Hepatocyte (in vitro differentiated cells): ENCODE data around the gene ATF6. TPM values are rescaled to one million over a fixed set of nuclear protein-coding genes. Genes with fewer than 3 reads are reported as not detected.

Experiments used
- DNase-seq: peaks from one replicate; pipeline ENCODE4 v3.0.0-alpha.2; 2016; ENCODE audit warnings: low spot score
- H2AFZ ChIP-seq: fragments of 200-600 bp; sonication (generic); 2 replicates; pipeline ENCODE4 v1.6.0; 2016; ENCODE audit warnings: antibody characterized with exemption, mild to moderate bottlenecking
- H3K27ac ChIP-seq: fragments of 200-600 bp; sonication (generic); 2 replicates; pipeline ENCODE4 v1.5.1; 2016; ENCODE audit warnings: mild to moderate bottlenecking
- H3K27me3 ChIP-seq: fragments of 200-600 bp; sonication (generic); 2 replicates; pipeline ENCODE4 v1.6.1; 2016
- H3K36me3 ChIP-seq: fragments of 200-600 bp; sonication (generic); replicated peaks from 2 replicates; pipeline ENCODE4 v1.5.1; 2016; ENCODE audit warnings: low read depth; ENCODE audit not compliant: insufficient read depth
- H3K4me1 ChIP-seq: fragments of 200-600 bp; sonication (generic); 2 replicates; pipeline ENCODE4 v1.5.1; 2016; ENCODE audit warnings: mild to moderate bottlenecking, moderate library complexity; ENCODE audit not compliant: insufficient read depth
- H3K4me2 ChIP-seq: fragments of 200-600 bp; sonication (generic); 2 replicates; pipeline ENCODE4 v1.6.0; 2016
- H3K4me3 ChIP-seq: fragments of 200-600 bp; sonication (generic); 2 replicates; pipeline ENCODE4 v1.5.1; 2016; ENCODE audit warnings: mild to moderate bottlenecking
- H3K79me2 ChIP-seq: fragments of 200-600 bp; sonication (generic); 2 replicates; pipeline ENCODE4 v1.6.0; 2017; ENCODE audit warnings: mild to moderate bottlenecking
- H3K9me2 ChIP-seq: fragments of 200-600 bp; sonication (generic); replicated peaks from 2 replicates; pipeline ENCODE4 v1.6.0; 2017; ENCODE audit warnings: mild to moderate bottlenecking; ENCODE audit not compliant: insufficient read depth
- H3K9me3 ChIP-seq: fragments of 200-600 bp; sonication (generic); 2 replicates; pipeline ENCODE4 v1.5.1; 2016; ENCODE audit warnings: low read depth, mild to moderate bottlenecking
- H4K20me1 ChIP-seq: fragments of 200-600 bp; sonication (generic); 2 replicates; pipeline ENCODE4 v1.6.0; 2016; ENCODE audit warnings: mild to moderate bottlenecking; ENCODE audit not compliant: insufficient read depth, poor library complexity, severe bottlenecking
- EZH2 ChIP-seq: fragments of 200-600 bp; sonication (generic); IDR thresholded peaks from 2 replicates; pipeline ENCODE4 v1.6.1; 2016; ENCODE audit warnings: antibody characterized with exemption, mild to moderate bottlenecking, borderline replicate concordance
- EZH2phosphoT487 ChIP-seq: fragments of 200-600 bp; sonication (generic); IDR thresholded peaks from one replicate; pipeline ENCODE4 v1.6.1; 2018; ENCODE audit warnings: antibody characterized with exemption, mild to moderate bottlenecking, low read depth, moderate library complexity; ENCODE audit not compliant: unreplicated experiment, severe bottlenecking
- WGBS: methylation state at CpG from one replicate; pipeline ENCODE4 v1.1.6; 2016; ENCODE audit warnings: low lambda C conversion rate; ENCODE audit errors: missing lambda C conversion rate; 5-methylcytosine and 5-hydroxymethylcytosine counted together
- polyA plus RNA-seq: library from polyadenylated mRNA; unstranded; fragments of >200 nt; fragmentation: Nextera tagmentation; extraction: Ambion mirVana; gene quantifications from 2 replicates; pipeline ENCODE4 v1.2.1, GENCODE V29; 2016
- total RNA-seq: library from RNA; depleted of rRNA; stranded (reverse); fragments of >200 nt; gene quantifications from 2 replicates; pipeline ENCODE4 v1.2.3, GENCODE V29; 2014
- TF ChIP-seq, protein P1 (sequence below): fragments of 200-600 bp; sonication (generic); IDR thresholded peaks from 2 replicates; pipeline ENCODE4 v1.5.1; 2016; ENCODE audit warnings: antibody characterized with exemption, mild to moderate bottlenecking; ENCODE audit not compliant: poor library complexity

Gene ATF6
- total and polyA plus RNA-seq, 2 experiments from 2014 or later: 15.3 to 29.8 TPM

DNA sequence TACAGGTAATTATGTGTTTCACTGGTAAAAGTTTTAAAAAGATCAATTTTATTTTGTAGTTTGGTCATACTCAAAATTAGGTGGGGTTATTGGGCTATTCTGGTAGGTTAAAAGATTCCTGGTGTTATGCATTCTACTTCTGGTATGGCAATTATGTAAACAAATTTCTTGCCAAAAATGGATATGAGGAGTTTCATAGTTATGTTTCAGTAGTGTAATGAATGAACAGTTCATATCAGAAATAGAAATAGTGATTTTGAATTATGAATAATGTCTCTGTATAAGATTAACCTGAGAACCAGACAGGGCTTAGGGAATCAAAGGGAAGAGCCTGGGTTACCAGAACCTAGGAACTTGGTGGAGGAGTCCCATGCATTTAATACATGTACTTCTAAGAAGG lies 15.9 kb downstream of the ATF6 start:
- Histone ChIP-seq H3K4me1 (no peaks in the 10 kb centered on the region), H3K36me3 (no peaks in the 10 kb centered on the region), H3K4me2 (no peak overlapping the region), H3K27me3 (no peaks in the 10 kb centered on the region), H4K20me1 (no peaks in the 10 kb centered on the region), H3K79me2 (peaks cover 14% of the 10 kb centered on the region), H2AFZ (no peak overlapping the region), H3K4me3 (no peak overlapping the region), H3K9me2 (no peaks in the 10 kb centered on the region), H3K27ac (no peak overlapping the region), H3K9me3 (no peaks in the 10 kb centered on the region)
- DNase-seq: no peak
- TF ChIP-seq, protein P1, sequence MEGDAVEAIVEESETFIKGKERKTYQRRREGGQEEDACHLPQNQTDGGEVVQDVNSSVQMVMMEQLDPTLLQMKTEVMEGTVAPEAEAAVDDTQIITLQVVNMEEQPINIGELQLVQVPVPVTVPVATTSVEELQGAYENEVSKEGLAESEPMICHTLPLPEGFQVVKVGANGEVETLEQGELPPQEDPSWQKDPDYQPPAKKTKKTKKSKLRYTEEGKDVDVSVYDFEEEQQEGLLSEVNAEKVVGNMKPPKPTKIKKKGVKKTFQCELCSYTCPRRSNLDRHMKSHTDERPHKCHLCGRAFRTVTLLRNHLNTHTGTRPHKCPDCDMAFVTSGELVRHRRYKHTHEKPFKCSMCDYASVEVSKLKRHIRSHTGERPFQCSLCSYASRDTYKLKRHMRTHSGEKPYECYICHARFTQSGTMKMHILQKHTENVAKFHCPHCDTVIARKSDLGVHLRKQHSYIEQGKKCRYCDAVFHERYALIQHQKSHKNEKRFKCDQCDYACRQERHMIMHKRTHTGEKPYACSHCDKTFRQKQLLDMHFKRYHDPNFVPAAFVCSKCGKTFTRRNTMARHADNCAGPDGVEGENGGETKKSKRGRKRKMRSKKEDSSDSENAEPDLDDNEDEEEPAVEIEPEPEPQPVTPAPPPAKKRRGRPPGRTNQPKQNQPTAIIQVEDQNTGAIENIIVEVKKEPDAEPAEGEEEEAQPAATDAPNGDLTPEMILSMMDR: no peak
- TF ChIP-seq EZH2phosphoT487: no peak
- TF ChIP-seq EZH2: no peak

DNA sequence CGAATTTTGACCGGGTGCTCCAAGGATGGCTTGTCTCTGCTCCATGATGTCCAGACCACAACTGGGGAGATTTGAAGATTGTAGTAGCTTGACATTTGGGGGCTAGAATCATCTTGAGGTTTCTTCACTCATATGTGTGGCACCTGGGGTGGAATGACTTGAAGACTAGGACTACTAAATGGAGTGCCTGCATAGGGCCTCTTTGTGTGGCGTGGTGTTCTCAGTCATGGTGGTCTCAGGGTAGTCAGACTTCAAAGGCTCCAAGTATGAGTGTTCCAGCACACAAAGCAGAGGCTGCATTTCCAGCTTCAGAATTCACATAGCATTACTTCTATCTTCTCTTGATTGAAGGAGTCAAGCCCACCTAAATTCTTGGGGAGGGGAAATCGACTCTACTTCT lies 16.8 kb downstream of the ATF6 start:
- no peaks in the 10 kb centered on the region for H3K4me1 ChIP-seq
- no peak overlapping the region for H3K27ac ChIP-seq
- H3K9me3 ChIP-seq: no peaks in the 10 kb centered on the region
- TF ChIP-seq EZH2phosphoT487 (no peak), EZH2 (no peak)
- TF ChIP-seq, protein P1: no peak
- no peak overlapping the region for H2AFZ ChIP-seq
- DNase-seq: no peak
- H3K4me3 ChIP-seq: no peak overlapping the region
- no peaks in the 10 kb centered on the region for H3K27me3 ChIP-seq
- peaks cover 8% of the 10 kb centered on the region for H3K79me2 ChIP-seq
- no peaks in the 10 kb centered on the region for H4K20me1 ChIP-seq
- no peak overlapping the region for H3K4me2 ChIP-seq
- 92% methylated on average over 4 of the region's 4 CpGs for WGBS
- no peaks in the 10 kb centered on the region for H3K9me2 ChIP-seq
- H3K36me3 ChIP-seq: no peaks in the 10 kb centered on the region

DNA sequence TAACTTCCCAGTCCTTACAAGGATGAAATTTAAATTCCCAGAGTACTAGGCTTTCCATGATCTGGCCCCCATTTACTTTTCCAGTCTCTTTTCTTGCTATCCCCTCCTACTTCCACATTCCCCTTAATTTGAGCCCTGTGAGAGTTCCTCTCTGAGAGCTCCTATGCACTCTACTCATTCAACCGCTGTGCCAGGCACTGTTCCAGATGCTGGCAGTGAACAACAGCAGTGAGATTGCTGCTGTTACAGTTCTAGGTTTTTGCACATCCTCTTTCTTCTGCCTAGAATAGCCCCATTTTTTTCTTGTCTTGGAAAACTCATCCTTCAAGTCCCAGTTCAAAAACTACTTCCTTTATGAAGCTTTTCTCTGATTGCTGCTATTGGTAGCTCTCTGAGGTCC lies 18.8 kb downstream of the ATF6 start:
- Histone ChIP-seq H3K79me2 (no peaks in the 10 kb centered on the region), H3K27ac (no peak overlapping the region), H3K9me3 (no peaks in the 10 kb centered on the region), H2AFZ (no peak overlapping the region), H3K9me2 (no peaks in the 10 kb centered on the region), H3K27me3 (no peaks in the 10 kb centered on the region), H3K4me1 (no peaks in the 10 kb centered on the region), H3K4me3 (no peak overlapping the region), H3K36me3 (no peaks in the 10 kb centered on the region), H4K20me1 (no peaks in the 10 kb centered on the region), H3K4me2 (no peak overlapping the region)
- DNase-seq: no peak
- 93% methylated on average over 1 of the region's 1 CpG for WGBS
- TF ChIP-seq, protein P1: no peak
- TF ChIP-seq EZH2 (no peak), EZH2phosphoT487 (no peak)

DNA sequence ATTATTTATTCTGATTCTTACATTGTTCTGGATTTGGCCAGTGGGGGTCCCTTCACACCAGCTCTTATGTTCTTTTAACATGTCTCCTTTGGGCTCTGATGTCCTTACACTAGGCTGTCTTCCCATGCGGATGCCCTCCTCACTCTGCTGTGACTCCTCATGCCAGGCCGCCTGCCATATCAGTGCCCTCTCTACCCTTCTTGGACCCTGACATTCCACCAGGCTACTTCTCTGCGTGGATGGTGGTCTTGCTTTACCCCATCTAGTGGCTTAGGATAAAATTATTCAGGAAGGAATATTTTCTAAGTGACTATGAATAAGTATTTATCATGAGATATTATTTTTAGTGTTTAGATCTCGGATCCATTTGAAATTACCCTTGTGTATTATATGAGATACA lies 21.2 kb downstream of the ATF6 start:
- H3K36me3 ChIP-seq: no peaks in the 10 kb centered on the region
- H3K4me2 ChIP-seq: no peak overlapping the region
- H3K9me2 ChIP-seq: no peaks in the 10 kb centered on the region
- no peak for DNase-seq
- H3K9me3 ChIP-seq: no peaks in the 10 kb centered on the region
- H3K4me3 ChIP-seq: no peak overlapping the region
- no peak overlapping the region for H2AFZ ChIP-seq
- no peaks in the 10 kb centered on the region for H4K20me1 ChIP-seq
- TF ChIP-seq EZH2 (no peak), EZH2phosphoT487 (no peak)
- TF ChIP-seq, protein P1: no peak
- H3K27me3 ChIP-seq: no peaks in the 10 kb centered on the region
- WGBS: 92% methylated on average over 4 of the region's 4 CpGs
- H3K79me2 ChIP-seq: no peaks in the 10 kb centered on the region
- no peak overlapping the region for H3K27ac ChIP-seq
- H3K4me1 ChIP-seq: no peaks in the 10 kb centered on the region
